Suppressor macrophage treated with lipopolysaccharide for 1 hour (primary cell): ENCODE data around the gene PURA.

Experiments
- DNase-seq, 3 donors: peaks; one replicate each; pipeline ENCODE4 v3.0.0-alpha.2; 2020 to 2022

Gene PURA

DNA sequence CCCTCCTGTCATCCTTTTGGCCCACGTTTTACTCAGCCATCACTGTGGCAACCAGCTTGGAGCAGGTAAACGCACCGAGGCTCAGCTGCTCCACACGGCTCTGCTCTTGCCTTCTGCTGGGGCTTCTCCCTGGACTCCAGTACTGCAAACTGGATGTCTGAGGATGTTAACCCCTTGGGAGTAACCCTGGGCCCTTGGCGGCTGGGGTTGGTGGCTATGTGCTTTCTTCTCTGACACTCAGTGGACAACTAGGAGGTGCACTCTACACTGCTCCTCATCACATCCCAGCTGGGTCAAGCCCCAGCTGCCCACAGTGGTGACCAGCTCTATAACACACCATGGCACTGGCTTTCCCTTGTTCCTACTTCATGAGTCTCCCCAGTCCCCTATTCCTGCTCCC, 48.9 kb downstream of the PURA start:
- DNase-seq: no peak

DNA sequence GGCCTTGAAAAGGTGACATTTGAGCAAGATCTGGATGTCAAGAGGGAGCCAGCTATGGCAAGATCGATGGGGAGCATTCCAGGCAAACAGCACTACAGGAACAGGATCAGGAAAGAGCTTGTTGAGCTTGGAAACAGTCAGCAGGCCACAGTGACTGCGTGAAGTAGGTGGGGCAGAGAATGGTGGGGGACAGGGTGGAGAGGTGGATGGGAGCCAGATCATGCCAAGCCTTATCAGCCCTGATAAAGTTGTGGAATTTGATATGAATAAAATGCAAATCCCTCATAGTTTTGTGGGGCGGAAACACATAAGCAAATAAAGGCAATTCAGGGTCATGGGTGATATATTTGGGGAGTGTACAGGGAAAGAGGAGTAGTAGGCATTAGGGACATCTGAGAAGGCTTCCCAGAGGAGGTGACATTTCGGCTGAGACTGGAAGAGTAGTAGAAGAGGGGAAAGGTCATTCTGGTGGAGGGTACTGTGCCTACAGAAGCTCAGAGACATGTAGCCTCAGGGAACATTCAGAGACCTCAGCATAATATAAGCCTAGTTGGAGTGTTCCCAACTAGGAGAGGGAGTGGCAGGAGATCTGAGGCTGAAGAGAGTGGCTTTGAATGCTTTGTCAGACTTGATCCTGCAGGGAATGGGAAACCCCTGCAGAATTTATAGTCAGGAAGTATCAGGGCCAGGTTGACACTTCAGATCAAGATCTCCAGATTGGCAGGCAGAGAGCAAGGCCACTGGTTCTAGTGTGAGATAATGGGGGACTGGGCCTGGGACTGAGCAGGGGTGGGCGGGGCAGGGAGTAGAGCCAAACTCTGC, 51.4 kb downstream of the PURA start:
- DNase-seq: no peak

- DNase-seq: no peak
Measured at GRCh38 chr5:140165923-140166270, 52.0 kb downstream of the PURA start.

GRCh38 chr5:140166911-140167310, 53.0 kb downstream of the PURA start:
- DNase-seq: peak; percentile 52 to 77 (median 70)

DNA sequence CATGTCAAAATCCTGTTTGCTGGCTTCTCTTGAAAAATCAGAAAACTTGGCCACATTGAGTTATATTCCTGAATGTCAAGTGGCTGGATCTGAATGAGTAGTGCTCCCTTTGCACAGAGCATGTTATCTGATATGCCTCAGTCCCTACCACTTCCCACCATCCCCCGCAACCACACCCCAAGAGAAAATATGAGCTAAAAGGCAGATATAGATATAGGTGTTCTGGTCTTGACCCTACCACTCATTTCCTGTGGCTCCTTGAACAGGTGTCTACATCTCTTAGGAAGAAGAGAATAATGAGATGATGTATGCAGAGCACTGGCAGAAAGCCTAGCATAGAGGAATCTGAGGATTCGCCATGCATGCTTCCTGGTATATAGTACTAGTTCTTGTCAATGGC, 54.5 kb downstream of the PURA start:
- DNase-seq: no peak

DNA sequence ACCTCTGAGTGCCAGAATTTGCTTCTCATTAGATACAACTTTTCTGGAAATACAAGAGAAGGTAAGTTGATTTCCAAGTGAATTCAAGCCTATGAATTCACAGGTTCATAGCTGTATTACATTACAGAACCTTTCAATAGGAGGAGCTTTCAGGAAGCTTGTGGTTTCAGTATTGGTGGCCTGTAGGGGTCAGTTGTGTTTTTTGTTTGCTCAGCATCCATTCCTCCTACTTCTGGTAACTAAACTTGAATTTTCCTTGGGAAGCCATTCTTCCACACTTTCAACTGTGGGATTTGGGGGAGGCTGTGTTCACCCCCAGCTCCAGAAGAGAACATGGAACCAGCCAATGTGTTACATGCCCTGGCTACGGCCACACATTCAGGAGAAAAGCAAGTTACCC, 55.5 kb downstream of the PURA start:
- peak in 2 of 3 donors; percentile 19 to 33 for DNase-seq

DNA sequence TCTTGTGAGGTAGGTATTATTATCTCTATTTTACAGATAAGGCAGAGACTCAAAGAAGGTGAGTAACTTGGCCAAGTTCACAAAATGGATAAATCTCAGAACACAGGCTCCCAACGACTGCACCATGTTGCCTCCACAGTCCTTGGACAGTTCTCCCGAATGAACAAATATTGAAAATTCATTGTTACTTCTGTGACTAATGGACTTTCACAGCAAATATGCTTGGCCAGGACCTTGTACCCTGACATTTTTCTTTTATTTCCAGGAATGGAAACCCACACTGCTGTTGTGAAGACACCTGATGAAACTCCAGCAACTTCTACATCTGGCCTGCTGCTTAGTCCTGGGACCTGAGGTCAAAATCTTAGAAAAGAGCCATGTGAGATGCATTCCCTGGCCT, 58.6 kb downstream of the PURA start:
- no peak for DNase-seq

- no peak for DNase-seq
Measured at GRCh38 chr5:140174014-140174413, 60.1 kb downstream of the PURA start.

- DNase-seq: peak; percentile 90 to 98 (median 96)
Measured at GRCh38 chr5:140174465-140175366, 60.8 kb downstream of the PURA start, which contains the start of gene CYSTM1. TSS of gene CYSTM1 (plus strand) at chr5:140175188. CDS start at chr5:140194466, 19,278 bp downstream.
